Activated B cell treated with CpG ODN at 0.5 μM for 24 hours (primary cell): ENCODE results near the gene DLG2. TPM values are rescaled to one million over a fixed set of nuclear protein-coding genes. Genes with fewer than 3 reads are reported as not detected.

Source experiments
- ATAC-seq: fragments of 200-7000 bp; cut with Tn5 transposase; one replicate; pipeline ENCODE4 v1.10.0; 2021; ENCODE audit warnings: low read depth, mild to moderate bottlenecking, moderate library complexity
- CTCF ChIA-PET: fragments of 350-600 bp; sonication (Branson Sonifier 250); formaldehyde crosslinking; loops from one replicate; lab custom pipeline; 2021; ENCODE audit warnings: antibody characterized with exemption; lab: Charles Lee
- POLR2A ChIA-PET: fragments of 350-600 bp; sonication (Branson Sonifier 250); formaldehyde crosslinking; loops from one replicate; lab custom pipeline; 2021; ENCODE audit warnings: antibody characterized with exemption; lab: Charles Lee
- DNase-seq: peaks from one replicate; pipeline ENCODE4 v3.0.0; 2022
- H3K27ac Mint-ChIP-seq: one replicate; pipeline ENCODE4 v1.8.0; 2020; ENCODE audit warnings: mixed read lengths
- H3K27me3 Mint-ChIP-seq: one replicate; pipeline ENCODE4 v1.8.0; 2021; ENCODE audit warnings: mixed read lengths
- H3K36me3 Mint-ChIP-seq: one replicate; pipeline ENCODE4 v1.8.0; 2021; ENCODE audit warnings: low read depth, mixed read lengths
- H3K4me1 Mint-ChIP-seq: one replicate; pipeline ENCODE4 v1.8.0; 2021; ENCODE audit warnings: mixed read lengths
- H3K4me3 Mint-ChIP-seq: one replicate; pipeline ENCODE4 v1.8.0; 2020; ENCODE audit warnings: mild to moderate bottlenecking, mixed read lengths
- H3K9me3 Mint-ChIP-seq: one replicate; pipeline ENCODE4 v1.8.0; 2020; ENCODE audit warnings: mixed read lengths
- intact Hi-C: fragments of 100-400 bp; cut with micrococcal nuclease; formaldehyde crosslinking; loops from one replicate; pipeline ENCODE4 v1.15.1; 2024
- total RNA-seq: library from RNA; stranded (reverse); gene quantifications from 2 replicates; pipeline ENCODE4 v1.2.3, GENCODE V29; 2022
- TF ChIP-seq, protein P1 (sequence below): fragments of 200-600 bp; IDR thresholded peaks from one replicate; pipeline ENCODE4 v1.8.0; 2022; ENCODE audit warnings: antibody characterized with exemption, mild to moderate bottlenecking

The DLG2 gene
- total RNA-seq, 1 donor from 2014 or later: 2.7 TPM

DNA sequence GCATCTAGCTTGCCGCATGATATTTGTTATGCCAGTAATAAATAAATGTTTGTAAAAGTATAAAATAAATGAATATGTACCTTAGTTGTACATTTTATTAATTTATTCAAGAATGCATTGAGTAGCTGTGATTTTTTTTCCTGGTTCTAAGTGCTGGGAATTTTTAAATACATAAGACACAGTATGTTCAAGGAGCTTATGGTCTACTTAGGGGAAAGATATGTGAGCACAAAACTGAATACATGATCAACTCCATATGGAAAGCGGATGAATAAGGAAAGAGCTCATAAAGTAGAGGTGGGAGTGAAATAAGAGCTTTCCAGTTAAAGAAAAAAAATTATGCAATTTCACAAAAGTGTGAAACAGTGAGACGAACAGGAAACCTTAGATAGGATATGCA is 1396.7 kb downstream of the DLG2 start:
- no peak overlapping the region for H3K27ac Mint-ChIP-seq
- no peaks in the 10 kb centered on the region for H3K9me3 Mint-ChIP-seq
- H3K4me1 Mint-ChIP-seq: no peaks in the 10 kb centered on the region
- ChIA-PET CTCF (no interaction called here), POLR2A (no interaction called here)
- no peaks in the 10 kb centered on the region for H3K36me3 Mint-ChIP-seq
- ATAC-seq: no peak
- intact Hi-C loops: no loop called here
- H3K27me3 Mint-ChIP-seq: no peaks in the 10 kb centered on the region
- DNase-seq: no peak
- no peak overlapping the region for H3K4me3 Mint-ChIP-seq
- TF ChIP-seq, protein P1, sequence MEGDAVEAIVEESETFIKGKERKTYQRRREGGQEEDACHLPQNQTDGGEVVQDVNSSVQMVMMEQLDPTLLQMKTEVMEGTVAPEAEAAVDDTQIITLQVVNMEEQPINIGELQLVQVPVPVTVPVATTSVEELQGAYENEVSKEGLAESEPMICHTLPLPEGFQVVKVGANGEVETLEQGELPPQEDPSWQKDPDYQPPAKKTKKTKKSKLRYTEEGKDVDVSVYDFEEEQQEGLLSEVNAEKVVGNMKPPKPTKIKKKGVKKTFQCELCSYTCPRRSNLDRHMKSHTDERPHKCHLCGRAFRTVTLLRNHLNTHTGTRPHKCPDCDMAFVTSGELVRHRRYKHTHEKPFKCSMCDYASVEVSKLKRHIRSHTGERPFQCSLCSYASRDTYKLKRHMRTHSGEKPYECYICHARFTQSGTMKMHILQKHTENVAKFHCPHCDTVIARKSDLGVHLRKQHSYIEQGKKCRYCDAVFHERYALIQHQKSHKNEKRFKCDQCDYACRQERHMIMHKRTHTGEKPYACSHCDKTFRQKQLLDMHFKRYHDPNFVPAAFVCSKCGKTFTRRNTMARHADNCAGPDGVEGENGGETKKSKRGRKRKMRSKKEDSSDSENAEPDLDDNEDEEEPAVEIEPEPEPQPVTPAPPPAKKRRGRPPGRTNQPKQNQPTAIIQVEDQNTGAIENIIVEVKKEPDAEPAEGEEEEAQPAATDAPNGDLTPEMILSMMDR: no peak

DNA sequence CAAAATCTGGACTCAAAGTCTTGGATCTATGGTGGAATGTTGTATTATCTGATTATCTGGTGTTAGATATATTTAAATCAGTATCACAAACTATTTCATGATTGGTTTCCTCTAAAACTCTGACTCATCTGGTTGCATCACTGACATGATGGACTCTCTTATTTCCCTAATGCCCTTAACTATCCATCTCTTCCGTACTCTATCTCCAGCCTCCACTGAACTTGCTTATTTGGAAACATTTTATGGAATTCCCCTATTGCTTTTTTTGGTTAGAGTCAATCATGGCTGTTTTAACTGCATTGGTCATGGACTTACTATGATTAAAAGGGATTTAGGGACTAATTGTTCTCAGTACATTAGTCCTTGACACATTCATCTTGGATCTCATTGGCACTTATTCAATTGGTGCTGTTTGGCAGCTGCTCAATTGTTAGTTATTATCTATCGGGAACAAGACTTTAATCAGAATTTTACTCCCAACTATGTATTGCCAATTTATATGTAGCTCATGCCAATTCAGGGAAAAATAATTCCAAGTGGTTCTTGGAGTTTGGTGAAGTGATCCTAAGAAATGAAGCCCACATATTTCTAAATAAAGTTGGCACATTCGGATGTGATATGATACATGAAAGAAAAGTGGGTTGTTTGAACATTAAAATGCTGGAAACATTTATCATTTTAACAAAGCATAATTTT is 1399.0 kb downstream of the DLG2 start:
- intact Hi-C loops: no loop called here
- Mint-ChIP-seq H3K36me3 (no peaks in the 10 kb centered on the region), H3K4me1 (no peaks in the 10 kb centered on the region), H3K27ac (no peak overlapping the region), H3K27me3 (no peaks in the 10 kb centered on the region), H3K4me3 (no peak overlapping the region), H3K9me3 (no peaks in the 10 kb centered on the region)
- ChIA-PET CTCF (no interaction called here), POLR2A (no interaction called here)
- TF ChIP-seq, protein P1: no peak
- DNase-seq (no peak), ATAC-seq (no peak)

DNA sequence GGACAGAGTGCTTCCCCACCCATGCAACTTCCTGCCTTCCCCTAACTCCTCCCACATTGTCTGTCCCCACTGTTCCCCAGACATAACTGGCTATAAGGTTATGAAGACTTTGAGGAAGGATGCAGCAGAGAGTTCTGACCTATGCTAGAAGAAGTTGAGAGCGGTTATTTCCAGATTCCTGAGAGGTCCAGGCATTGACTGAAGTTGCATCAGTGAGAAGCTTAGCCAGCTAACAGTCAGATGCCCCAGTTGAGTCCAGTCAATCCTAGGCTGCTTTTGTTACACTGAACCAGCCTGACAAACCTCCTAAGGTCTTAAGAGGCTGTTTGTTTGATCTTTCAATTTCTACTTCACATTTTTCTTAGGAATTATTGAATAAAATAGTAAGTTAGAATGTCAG is 1403.1 kb downstream of the DLG2 start:
- Mint-ChIP-seq H3K36me3 (no peaks in the 10 kb centered on the region), H3K4me1 (no peaks in the 10 kb centered on the region), H3K27ac (no peak overlapping the region), H3K9me3 (no peaks in the 10 kb centered on the region), H3K27me3 (no peaks in the 10 kb centered on the region), H3K4me3 (no peak overlapping the region)
- ChIA-PET POLR2A (no interaction called here), CTCF (no interaction called here)
- DNase-seq (no peak), ATAC-seq (no peak)
- intact Hi-C loops: no loop called here
- TF ChIP-seq, protein P1: no peak

DNA sequence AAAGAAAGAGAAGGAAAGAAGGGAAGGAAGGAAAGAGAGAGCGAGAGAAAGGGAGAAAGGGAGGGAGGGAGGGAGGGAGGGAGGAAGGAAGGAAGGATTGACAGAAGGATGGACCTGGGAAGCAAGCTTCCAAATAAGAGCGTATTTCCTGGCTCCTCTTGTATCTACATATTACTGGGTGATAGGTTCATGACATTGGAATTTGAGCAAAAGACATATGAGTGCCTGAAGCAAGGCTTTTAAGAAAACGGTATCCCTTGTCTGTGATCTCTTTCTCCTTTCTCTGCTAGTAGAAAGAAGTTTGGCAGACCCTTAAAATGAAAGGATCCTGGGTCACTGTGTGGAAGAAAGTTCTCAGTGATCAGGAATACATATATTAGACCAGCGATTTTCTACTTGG is 1408.8 kb downstream of the DLG2 start:
- H3K4me3 Mint-ChIP-seq: no peak overlapping the region
- H3K9me3 Mint-ChIP-seq: peaks cover 4% of the 10 kb centered on the region
- H3K27ac Mint-ChIP-seq: no peak overlapping the region
- H3K36me3 Mint-ChIP-seq: no peaks in the 10 kb centered on the region
- no peaks in the 10 kb centered on the region for H3K27me3 Mint-ChIP-seq
- DNase-seq: no peak
- ChIA-PET CTCF (no interaction called here), POLR2A (no interaction called here)
- ATAC-seq: no peak
- intact Hi-C loops: no loop called here
- TF ChIP-seq, protein P1: no peak
- no peaks in the 10 kb centered on the region for H3K4me1 Mint-ChIP-seq

DNA sequence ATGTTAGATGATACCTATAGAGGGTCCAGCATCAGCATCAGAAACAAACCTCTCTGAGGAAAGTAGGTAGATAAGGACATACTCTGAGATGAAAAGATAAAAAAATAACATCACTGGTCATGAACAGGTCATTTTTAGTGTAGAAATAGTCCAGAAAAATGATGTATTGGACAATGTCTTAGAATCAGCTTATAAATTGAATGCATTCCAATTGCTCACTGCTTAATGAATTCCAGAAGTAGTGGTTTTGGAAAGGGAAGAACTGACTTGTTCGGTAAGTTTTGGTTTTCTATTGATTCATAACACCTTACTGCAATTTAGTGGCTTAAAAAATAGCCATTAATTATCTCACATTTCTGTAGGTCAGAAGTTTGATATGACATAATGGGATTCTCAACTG is 1411.5 kb downstream of the DLG2 start:
- H3K4me1 Mint-ChIP-seq: no peaks in the 10 kb centered on the region
- H3K27me3 Mint-ChIP-seq: no peaks in the 10 kb centered on the region
- ChIA-PET CTCF (no interaction called here), POLR2A (no interaction called here)
- H3K9me3 Mint-ChIP-seq: peaks cover 4% of the 10 kb centered on the region
- DNase-seq: no peak
- H3K36me3 Mint-ChIP-seq: no peaks in the 10 kb centered on the region
- TF ChIP-seq, protein P1: no peak
- intact Hi-C loops: no loop called here
- no peak overlapping the region for H3K4me3 Mint-ChIP-seq
- H3K27ac Mint-ChIP-seq: no peak overlapping the region
- ATAC-seq: no peak
